Suprapubic skin (tissue), 4 donors: ENCODE results near the gene NPC1. TPM values are rescaled to one million over a fixed set of nuclear protein-coding genes. Genes with fewer than 3 reads are reported as not detected.
A peak's percentile ranks its signal among the peaks of the same experiment; 100 is the strongest.

Experiments used
- DNase-seq, 2 donors: peaks; one replicate each; pipeline ENCODE4 v3.0.0-alpha.2; 2019; ENCODE audit warnings: low spot score in 2 of 2
- H3K27ac ChIP-seq: fragments of 200-600 bp; sonication (generic); one replicate; pipeline ENCODE4 v1.5.1; 2019
- H3K27me3 ChIP-seq: fragments of 200-600 bp; sonication (generic); one replicate; pipeline ENCODE4 v1.5.1; 2019
- H3K36me3 ChIP-seq: fragments of 200-600 bp; sonication (generic); one replicate; pipeline ENCODE4 v1.5.1; 2019
- H3K4me1 ChIP-seq: fragments of 200-600 bp; sonication (generic); one replicate; pipeline ENCODE4 v1.5.1; 2019
- H3K4me3 ChIP-seq: fragments of 200-600 bp; sonication (generic); one replicate; pipeline ENCODE4 v1.5.1; 2019; ENCODE audit warnings: mild to moderate bottlenecking
- H3K9me3 ChIP-seq: fragments of 200-600 bp; sonication (generic); one replicate; pipeline ENCODE4 v1.5.1; 2019
- EP300 ChIP-seq: sonication (generic); formaldehyde crosslinking; IDR thresholded peaks from one replicate; pipeline ENCODE4 v1.6.1; 2017; ENCODE audit warnings: antibody characterized with exemption
- POLR2A ChIP-seq, 2 donors: fragments of 450-650 bp; IDR thresholded peaks; one replicate each; pipeline ENCODE4 v1.6.1; 2017; ENCODE audit warnings: antibody characterized with exemption in 2 of 2, mild to moderate bottlenecking in 2 of 2, moderate library complexity in 2 of 2
- POLR2AphosphoS5 ChIP-seq, 3 donors: sonication (generic); formaldehyde crosslinking; IDR thresholded peaks; one replicate each; pipeline ENCODE4 v1.6.1; 2017; ENCODE audit warnings: antibody characterized with exemption in 3 of 3
- WGBS: methylation state at CpG from one replicate; pipeline ENCODE4 v1.1.5; 2018; 5-methylcytosine and 5-hydroxymethylcytosine counted together
- total RNA-seq, 4 donors: library from RNA; depleted of rRNA; stranded (reverse); fragments of >200 nt; gene quantifications; one replicate each; pipeline ENCODE4 v1.1.0, GENCODE V29; 2016
- TF ChIP-seq, protein P1 (sequence below), 2 donors: fragments of 200-600 bp in 1 of 2; fragments of 450-650 bp in 1 of 2; sonication (generic) in 1 of 2; IDR thresholded peaks; one replicate each; pipeline ENCODE4 v1.5.1; 2016 to 2019; ENCODE audit warnings: antibody characterized with exemption in 2 of 2, mild to moderate bottlenecking in 1 of 2, moderate library complexity in 1 of 2

Gene NPC1
- total RNA-seq, 4 donors from 2014 or later, result 73.5 to 132 (median 90.3) TPM

DNA sequence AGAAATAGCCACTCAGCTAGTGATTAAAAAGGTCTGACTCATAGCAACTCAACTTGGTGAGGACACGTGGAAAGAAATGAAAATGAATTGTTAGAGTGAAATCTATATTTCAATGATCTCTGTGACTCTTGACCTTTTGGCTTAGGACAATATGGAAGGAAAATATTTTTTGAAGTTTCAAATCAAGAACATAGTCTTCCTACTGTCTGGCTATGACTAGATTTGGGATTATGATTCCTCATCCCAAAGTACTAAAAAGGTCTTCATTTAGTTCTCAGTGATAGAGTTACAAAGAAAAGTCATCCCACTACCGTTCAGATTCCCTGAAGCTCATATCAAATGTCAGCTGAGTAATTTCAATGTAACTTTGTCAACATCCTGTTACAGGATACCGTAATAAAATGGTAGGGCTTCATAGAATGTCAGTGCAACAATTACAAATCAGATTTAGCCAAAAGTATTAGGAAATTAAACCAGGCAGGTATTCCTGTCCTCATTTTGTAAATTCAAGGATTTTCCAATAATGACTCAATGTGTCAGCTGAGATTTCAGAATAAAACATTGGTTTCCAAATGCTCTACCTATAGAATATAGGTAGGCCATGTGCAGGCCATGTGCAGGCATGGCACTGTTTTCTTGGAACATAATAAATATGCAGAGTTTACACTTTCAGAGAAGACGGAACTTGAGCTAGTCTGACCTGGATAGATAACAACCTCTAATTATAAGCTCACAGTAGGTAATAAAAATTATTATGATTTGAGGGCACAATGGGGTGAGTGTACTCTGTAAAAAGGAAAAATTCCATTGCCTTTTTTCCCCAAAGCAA, 40.4 kb upstream of the NPC1 start:
- Histone ChIP-seq H3K4me3 (no peak overlapping the region), H3K27me3 (no peaks in the 10 kb centered on the region), H3K36me3 (no peaks in the 10 kb centered on the region), H3K27ac (no peak overlapping the region), H3K4me1 (peaks cover 17% of the 10 kb centered on the region), H3K9me3 (no peaks in the 10 kb centered on the region)
- no peak for TF ChIP-seq EP300
- DNase-seq, result no peak
- WGBS, result 51% methylated on average over 4 of the region's 4 CpGs

DNA sequence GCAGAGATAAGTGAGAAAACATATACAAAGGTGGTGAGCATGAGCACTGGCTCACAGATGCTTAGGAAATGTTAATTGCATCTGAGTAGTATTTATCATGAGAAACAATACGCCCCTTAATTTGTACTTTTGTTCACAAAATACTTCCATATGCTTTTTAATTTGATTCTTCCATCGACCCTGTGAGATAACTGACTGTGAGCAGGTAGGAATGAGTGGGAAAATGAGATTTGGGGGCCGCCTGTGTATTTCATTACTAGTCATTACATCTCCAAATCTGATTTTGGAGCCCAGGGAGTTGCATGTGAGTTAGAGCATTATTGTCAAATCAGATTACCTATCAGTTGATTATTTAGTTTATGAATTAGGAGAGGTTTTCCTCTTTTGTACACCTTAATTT, 36.7 kb upstream of the NPC1 start:
- DNase-seq, result no peak
- Histone ChIP-seq H3K27me3 (peaks cover 22% of the 10 kb centered on the region), H3K4me3 (no peak overlapping the region), H3K9me3 (no peaks in the 10 kb centered on the region), H3K36me3 (no peaks in the 10 kb centered on the region), H3K27ac (no peak overlapping the region), H3K4me1 (peaks cover 27% of the 10 kb centered on the region)
- 95% methylated on average over 3 of the region's 3 CpGs for WGBS
- TF ChIP-seq EP300 (no peak), POLR2A (IDR thresholded peaks at IDR 0.05) (no peak), POLR2AphosphoS5 (IDR thresholded peaks at IDR 0.05) (no peak)
- TF ChIP-seq, protein P1, sequence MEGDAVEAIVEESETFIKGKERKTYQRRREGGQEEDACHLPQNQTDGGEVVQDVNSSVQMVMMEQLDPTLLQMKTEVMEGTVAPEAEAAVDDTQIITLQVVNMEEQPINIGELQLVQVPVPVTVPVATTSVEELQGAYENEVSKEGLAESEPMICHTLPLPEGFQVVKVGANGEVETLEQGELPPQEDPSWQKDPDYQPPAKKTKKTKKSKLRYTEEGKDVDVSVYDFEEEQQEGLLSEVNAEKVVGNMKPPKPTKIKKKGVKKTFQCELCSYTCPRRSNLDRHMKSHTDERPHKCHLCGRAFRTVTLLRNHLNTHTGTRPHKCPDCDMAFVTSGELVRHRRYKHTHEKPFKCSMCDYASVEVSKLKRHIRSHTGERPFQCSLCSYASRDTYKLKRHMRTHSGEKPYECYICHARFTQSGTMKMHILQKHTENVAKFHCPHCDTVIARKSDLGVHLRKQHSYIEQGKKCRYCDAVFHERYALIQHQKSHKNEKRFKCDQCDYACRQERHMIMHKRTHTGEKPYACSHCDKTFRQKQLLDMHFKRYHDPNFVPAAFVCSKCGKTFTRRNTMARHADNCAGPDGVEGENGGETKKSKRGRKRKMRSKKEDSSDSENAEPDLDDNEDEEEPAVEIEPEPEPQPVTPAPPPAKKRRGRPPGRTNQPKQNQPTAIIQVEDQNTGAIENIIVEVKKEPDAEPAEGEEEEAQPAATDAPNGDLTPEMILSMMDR (IDR thresholded peaks at IDR 0.05), result no peak

DNA sequence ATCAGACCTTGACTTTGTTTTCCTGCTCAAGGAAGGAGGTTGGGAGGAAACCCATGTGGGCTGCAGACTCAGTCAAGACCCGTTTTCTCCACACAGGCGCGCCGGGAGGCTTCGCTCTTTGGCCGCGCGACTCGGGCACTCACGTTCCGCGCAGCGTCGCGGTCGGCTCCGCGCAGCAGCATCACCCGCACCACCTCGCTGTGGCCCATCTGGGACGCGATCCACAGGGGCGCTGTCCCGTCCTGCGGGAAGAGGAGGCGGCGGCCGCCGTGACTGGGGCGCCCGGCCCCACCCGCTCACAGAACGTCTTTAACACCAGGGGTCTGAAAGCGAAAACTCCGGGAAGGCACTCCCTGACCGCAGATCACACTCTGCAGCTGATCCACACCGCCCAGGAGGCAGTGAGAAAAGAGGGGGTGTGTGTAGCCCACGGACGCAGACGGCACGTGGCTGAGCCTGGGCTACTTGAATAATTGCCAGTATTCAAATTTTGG, 33.1 kb upstream of the NPC1 start:
- Histone ChIP-seq H3K4me1 (peaks cover 15% of the 10 kb centered on the region), H3K36me3 (no peaks in the 10 kb centered on the region), H3K27me3 (peaks cover 22% of the 10 kb centered on the region), H3K27ac (no peak overlapping the region), H3K4me3 (peak overlapping the region; percentile 56), H3K9me3 (no peaks in the 10 kb centered on the region)
- no peak for DNase-seq
- no peak for TF ChIP-seq POLR2A (IDR thresholded peaks at IDR 0.05)
- TF ChIP-seq, protein P1 (IDR thresholded peaks at IDR 0.05), result no peak
- TF ChIP-seq EP300, result no peak
- TF ChIP-seq POLR2AphosphoS5 (IDR thresholded peaks at IDR 0.05), result no peak
- 2% methylated on average over 26 of the region's 41 CpGs for WGBS

DNA sequence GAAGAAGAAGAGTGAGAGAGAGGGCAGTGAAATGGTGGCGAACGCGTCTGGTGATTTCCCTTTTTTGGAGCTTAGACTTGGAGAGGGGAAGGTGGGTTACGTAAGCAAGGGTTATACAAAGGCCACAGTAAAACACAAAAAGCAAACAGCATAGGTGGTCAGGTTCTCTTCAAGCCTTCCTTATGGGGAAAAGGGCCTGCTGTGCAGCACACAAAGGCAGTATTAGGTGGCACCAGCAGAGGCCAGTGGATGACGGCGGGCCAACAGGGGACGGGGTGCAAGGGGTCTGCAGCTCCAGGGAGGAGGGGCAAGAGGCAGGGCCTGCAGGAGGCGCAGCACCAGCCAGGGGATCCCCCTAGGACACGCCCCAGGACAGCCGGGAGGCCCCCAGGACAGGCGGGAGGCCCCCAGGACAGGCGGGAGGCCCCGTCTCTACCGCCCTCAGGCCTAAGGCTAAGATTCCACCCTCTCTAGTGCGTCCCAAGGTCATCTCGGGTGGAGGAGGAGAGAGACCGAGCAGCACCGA, 32.6 kb upstream of the NPC1 start:
- H3K27me3 ChIP-seq, result peaks cover 22% of the 10 kb centered on the region
- peak overlapping the region; percentile 56 for H3K4me3 ChIP-seq
- peaks cover 15% of the 10 kb centered on the region for H3K4me1 ChIP-seq
- H3K9me3 ChIP-seq, result no peaks in the 10 kb centered on the region
- H3K27ac ChIP-seq, result no peak overlapping the region
- TF ChIP-seq, protein P1 (IDR thresholded peaks at IDR 0.05), result no peak
- TF ChIP-seq POLR2A (IDR thresholded peaks at IDR 0.05) (no peak), POLR2AphosphoS5 (IDR thresholded peaks at IDR 0.05) (no peak), EP300 (no peak)
- 75% methylated on average over 8 of the region's 18 CpGs for WGBS
- DNase-seq, result no peak
- H3K36me3 ChIP-seq, result no peaks in the 10 kb centered on the region

DNA sequence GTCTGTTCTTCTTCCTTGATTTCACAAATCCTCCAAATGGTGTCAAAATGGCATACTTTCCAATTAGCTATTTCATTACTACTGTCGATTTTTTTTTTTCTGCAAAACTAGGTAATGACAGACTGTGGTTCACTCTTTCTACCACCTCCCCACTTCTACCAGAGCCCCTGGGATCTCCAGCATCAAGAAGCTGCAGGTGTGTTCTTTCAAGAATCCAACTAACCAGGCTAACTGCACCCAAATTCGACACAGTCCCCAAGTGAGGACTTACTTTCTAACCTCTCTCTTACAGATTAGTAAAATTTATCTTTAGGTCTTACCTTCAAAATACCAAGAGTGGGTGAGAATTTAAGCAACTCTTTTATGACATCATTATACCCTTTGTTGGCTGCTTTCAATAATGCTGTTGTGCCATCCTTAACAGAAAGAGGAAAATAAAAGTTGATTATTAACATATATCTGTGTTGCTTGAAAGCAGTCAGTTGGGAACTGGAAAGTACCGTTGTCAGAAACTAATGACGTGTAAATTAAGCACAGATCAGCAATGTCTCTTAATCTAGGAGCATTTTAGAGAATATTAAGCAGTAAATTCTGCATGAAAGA, 31.2 kb upstream of the NPC1 start:
- Histone ChIP-seq H3K36me3 (no peaks in the 10 kb centered on the region), H3K4me1 (peaks cover 15% of the 10 kb centered on the region), H3K9me3 (no peaks in the 10 kb centered on the region), H3K4me3 (no peak overlapping the region), H3K27ac (no peak overlapping the region), H3K27me3 (peaks cover 22% of the 10 kb centered on the region)
- DNase-seq, result no peak
- TF ChIP-seq POLR2A (IDR thresholded peaks at IDR 0.05) (no peak), POLR2AphosphoS5 (IDR thresholded peaks at IDR 0.05) (no peak), EP300 (no peak)
- TF ChIP-seq, protein P1 (IDR thresholded peaks at IDR 0.05), result no peak
- WGBS, result 76% methylated on average over 4 of the region's 4 CpGs
